Activated naive CD4-positive, alpha-beta T cell treated with anti-CD3 and anti-CD28 coated beads for 36 hours (primary cell): ENCODE data around the gene ACAP1. TPM values are rescaled to one million over a fixed set of nuclear protein-coding genes. Genes with fewer than 3 reads are reported as not detected.
"Not testable (repeated sequence)": the region's sequence is repeated elsewhere in the genome, so short reads cannot be mapped to it uniquely, and the experiment has no call there.

Source experiments
- CTCF ChIA-PET: fragments of 350-600 bp; sonication (Branson Sonifier 250); formaldehyde crosslinking; loops from one replicate; lab custom pipeline; 2021; ENCODE audit warnings: antibody characterized with exemption; lab: Charles Lee
- DNase-seq: peaks from one replicate; pipeline ENCODE4 v3.0.0-alpha.2; 2020
- H3K27ac Mint-ChIP-seq: one replicate; pipeline ENCODE4 v1.8.0; 2021; ENCODE audit warnings: mild to moderate bottlenecking, mixed read lengths
- H3K27me3 Mint-ChIP-seq: one replicate; pipeline ENCODE4 v1.8.0; 2021; ENCODE audit warnings: low read depth, mixed read lengths
- H3K36me3 Mint-ChIP-seq: one replicate; pipeline ENCODE4 v1.8.0; 2021; ENCODE audit warnings: low read depth, mixed read lengths
- H3K4me1 Mint-ChIP-seq: one replicate; pipeline ENCODE4 v1.8.0; 2021; ENCODE audit warnings: low read depth, mixed read lengths
- H3K4me3 Mint-ChIP-seq: one replicate; pipeline ENCODE4 v1.8.0; 2021; ENCODE audit warnings: mild to moderate bottlenecking, moderate library complexity, mixed read lengths
- H3K9me3 Mint-ChIP-seq: one replicate; pipeline ENCODE4 v1.8.0; 2021; ENCODE audit warnings: mixed read lengths
- intact Hi-C: fragments of 100-400 bp; cut with micrococcal nuclease; formaldehyde crosslinking; loops from one replicate; pipeline ENCODE4 v1.15.1; 2023
- total RNA-seq, 2 experiments: library from RNA; stranded (reverse); gene quantifications; one replicate each; pipeline ENCODE4 v1.2.3, GENCODE V29; 2021

ACAP1 gene
- total RNA-seq, 2 experiments from 2014 or later: 309 to 320 TPM

DNA sequence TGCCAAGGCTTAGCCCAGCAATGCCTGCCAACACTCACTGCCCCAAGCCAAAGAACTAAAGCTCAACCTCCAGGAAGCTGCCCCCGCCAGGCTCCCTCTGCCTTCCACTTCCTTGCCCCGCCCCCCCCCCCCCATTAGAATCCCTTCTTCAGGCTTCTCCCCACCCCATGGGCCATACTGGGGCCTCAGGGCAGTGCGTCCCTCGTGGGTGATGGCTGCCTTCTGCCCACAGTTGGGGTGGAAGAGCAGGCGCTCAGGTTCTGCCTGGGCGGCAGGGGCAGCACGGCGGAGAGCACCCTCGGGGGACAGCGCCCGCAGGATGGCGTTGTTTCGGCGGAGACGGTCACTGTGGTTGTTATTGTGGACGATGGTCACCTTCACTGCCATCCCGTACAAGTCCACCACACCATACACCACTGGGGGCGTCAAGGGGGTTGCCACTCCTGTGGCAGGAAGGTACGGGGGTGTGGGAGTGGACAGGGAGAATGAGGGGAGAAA lies 11.2 kb upstream of the ACAP1 start:
- Mint-ChIP-seq H3K4me1 (peaks cover 26% of the 10 kb centered on the region), H3K4me3 (no peak overlapping the region), H3K36me3 (peaks cover 29% of the 10 kb centered on the region), H3K27me3 (no peaks in the 10 kb centered on the region), H3K9me3 (no peaks in the 10 kb centered on the region), H3K27ac (no peak overlapping the region)
- no peak for DNase-seq
- intact Hi-C loops: loop anchor here (5.0 kb wide), 1 partner anchor 362 kb away; the partner anchor contains the start of genes TP53 and WRAP53
- CTCF ChIA-PET: interaction anchor here (0.6 to 5.3 kb wide), 13 partner anchors 10 to 116 kb away, joined by 3 to 42 read pairs (median 3); partner anchors contain the start of genes ACAP1 and GPS2

DNA sequence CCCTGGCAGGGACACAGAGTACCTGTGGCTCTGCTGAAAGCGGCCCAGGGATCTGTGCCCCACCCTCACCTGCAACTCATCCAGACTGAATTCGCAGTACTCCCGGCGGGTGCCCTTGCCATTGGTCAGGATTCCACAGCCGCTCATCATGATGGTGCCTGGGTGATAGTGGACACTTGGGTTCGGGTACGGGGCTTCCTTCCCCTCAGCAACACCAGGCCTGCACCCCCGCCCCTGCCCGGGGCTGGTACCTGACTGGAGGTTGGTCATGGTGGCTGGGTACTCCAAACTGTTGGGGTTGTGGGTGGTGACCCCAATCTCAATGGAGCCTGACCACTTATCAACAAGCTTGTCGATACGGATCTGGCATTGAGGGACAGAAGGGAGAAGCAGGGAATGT lies 10.1 kb upstream of the ACAP1 start:
- no peak for DNase-seq
- no peak overlapping the region for H3K27ac Mint-ChIP-seq
- H3K4me1 Mint-ChIP-seq: peaks cover 35% of the 10 kb centered on the region
- CTCF ChIA-PET: interaction anchor here (0.8 to 5.3 kb wide), 4 partner anchors 10 to 261 kb away, joined by 3 to 42 read pairs (median 5); partner anchors contain the start of gene ACAP1
- H3K9me3 Mint-ChIP-seq: no peaks in the 10 kb centered on the region
- no peak overlapping the region for H3K4me3 Mint-ChIP-seq
- peaks cover 26% of the 10 kb centered on the region for H3K36me3 Mint-ChIP-seq
- intact Hi-C loops: loop anchor here (5.0 kb wide), 1 partner anchor 361 kb away; the partner anchor contains the start of genes TP53 and WRAP53
- no peaks in the 10 kb centered on the region for H3K27me3 Mint-ChIP-seq

DNA sequence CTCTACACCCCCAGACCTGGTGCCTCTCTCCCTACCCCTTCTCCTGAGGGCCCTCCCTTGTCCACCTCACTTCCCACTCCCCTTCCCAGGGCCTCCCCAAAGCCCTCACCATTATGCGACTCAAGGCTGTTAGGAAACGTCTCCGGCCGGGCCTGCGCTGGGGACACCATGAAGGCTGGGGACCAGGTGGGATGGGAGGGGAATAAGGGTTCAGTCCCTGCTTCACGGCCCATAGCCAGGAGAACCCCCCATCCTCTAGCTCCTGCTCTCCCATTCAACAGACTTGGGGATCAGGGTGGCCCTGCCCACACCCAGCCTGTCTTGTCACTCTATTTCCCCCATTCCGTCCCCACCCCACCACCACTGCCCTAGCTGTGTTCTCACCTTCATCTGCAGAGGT lies 9.3 kb upstream of the ACAP1 start:
- H3K4me1 Mint-ChIP-seq: peaks cover 44% of the 10 kb centered on the region
- H3K27ac Mint-ChIP-seq: peak overlapping the region; percentile 11
- no peaks in the 10 kb centered on the region for H3K27me3 Mint-ChIP-seq
- peaks cover 23% of the 10 kb centered on the region for H3K36me3 Mint-ChIP-seq
- no peak for DNase-seq
- intact Hi-C loops: loop anchor here (5.0 kb wide), 1 partner anchor 360 kb away; the partner anchor contains the start of genes TP53 and WRAP53
- CTCF ChIA-PET: interaction anchor here (0.8 to 5.3 kb wide), 6 partner anchors 9 to 260 kb away, joined by 3 to 42 read pairs (median 4); partner anchors contain the start of gene ACAP1
- no peak overlapping the region for H3K4me3 Mint-ChIP-seq
- no peaks in the 10 kb centered on the region for H3K9me3 Mint-ChIP-seq

DNA sequence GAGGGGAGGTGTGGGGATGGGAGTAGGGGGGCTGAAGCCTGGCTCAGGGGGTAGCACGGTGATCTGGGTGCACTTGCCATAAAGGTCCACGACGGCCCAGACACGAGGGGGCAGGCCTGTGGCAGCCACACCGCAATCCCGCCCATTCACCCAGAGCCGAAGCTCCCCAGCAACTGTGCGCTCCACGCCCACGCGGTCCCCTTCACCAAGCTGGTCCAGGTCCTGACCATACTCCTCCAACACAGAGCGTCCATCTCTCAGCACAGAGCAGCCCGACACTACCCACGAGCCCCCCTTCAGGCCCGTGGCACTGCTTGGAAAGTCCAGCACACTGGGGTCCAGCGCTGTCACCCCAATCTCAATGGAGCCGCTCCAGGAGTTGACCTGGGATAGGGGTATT lies 8.8 kb upstream of the ACAP1 start:
- intact Hi-C loops: loop anchor here (5.0 kb wide), 1 partner anchor 360 kb away; the partner anchor contains the start of genes TP53 and WRAP53
- no peak overlapping the region for H3K4me3 Mint-ChIP-seq
- DNase-seq: no peak
- no peaks in the 10 kb centered on the region for H3K27me3 Mint-ChIP-seq
- H3K9me3 Mint-ChIP-seq: no peaks in the 10 kb centered on the region
- H3K4me1 Mint-ChIP-seq: peaks cover 48% of the 10 kb centered on the region
- H3K27ac Mint-ChIP-seq: no peak overlapping the region
- CTCF ChIA-PET: interaction anchor here (0.8 to 5.3 kb wide), 4 partner anchors 8 to 233 kb away, joined by 3 to 42 read pairs (median 4); partner anchors contain the start of gene ACAP1
- H3K36me3 Mint-ChIP-seq: peaks cover 23% of the 10 kb centered on the region

DNA sequence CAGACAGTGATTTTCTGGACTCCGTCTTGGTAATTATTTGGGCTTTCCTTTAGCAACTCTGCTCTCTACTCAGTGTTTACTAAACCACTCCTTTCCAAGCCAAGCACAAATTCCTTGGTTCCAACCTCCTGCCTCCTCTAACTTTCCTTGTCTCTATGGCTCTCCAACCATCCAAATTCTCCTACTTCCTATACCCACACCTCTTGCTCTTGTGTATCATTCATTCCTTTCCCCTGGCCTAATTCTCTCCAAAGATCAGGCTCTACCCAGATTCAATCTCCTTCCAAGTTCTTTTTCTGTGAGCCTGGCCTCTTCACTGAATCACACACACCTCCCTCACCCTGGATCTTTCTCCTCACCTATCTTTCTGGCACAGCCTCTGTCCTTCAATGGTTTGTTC lies 8.3 kb upstream of the ACAP1 start:
- intact Hi-C loops: loop anchor here (5.0 kb wide), 1 partner anchor 359 kb away; the partner anchor contains the start of genes TP53 and WRAP53
- no peak for DNase-seq
- H3K4me1 Mint-ChIP-seq: peaks cover 52% of the 10 kb centered on the region
- H3K27me3 Mint-ChIP-seq: no peaks in the 10 kb centered on the region
- H3K27ac Mint-ChIP-seq: peak overlapping the region; percentile 78
- CTCF ChIA-PET: interaction anchor here (1.6 to 5.3 kb wide), 2 partner anchors 8 to 18 kb away, joined by 4 to 42 read pairs; partner anchors contain the start of gene ACAP1
- H3K4me3 Mint-ChIP-seq: peak overlapping the region; percentile 97
- H3K36me3 Mint-ChIP-seq: peaks cover 22% of the 10 kb centered on the region
- H3K9me3 Mint-ChIP-seq: no peaks in the 10 kb centered on the region

DNA sequence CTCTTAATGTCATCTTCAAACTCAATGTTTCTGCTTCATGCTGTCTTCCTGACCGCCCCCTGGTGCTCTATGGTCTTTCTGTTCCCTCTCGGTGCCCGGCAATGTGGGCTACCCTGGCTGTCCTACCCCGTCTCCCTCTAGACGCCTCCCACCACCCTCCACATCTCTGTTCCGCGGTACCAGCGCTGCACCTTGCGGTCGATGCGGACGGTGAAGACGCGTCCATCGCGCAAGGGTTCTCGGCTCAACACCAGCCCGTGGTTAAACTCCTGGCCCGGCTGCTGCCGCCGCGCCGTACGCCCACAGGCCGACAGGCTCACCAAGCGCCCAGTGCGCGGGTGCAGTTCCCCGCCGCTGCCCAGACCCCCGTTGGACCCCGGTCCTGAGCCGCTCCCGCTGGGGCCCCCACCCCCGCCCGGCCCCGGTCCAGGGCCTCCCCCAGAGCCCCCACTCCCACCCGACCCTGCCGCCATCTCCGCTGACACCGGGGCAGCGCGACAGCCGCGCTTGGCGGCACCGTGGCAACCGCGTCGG lies 7.4 kb upstream of the ACAP1 start, which contains the start of gene NEURL4:
NEURL4 (minus strand) TSS at position 496 of the 534 bp plus-strand sequence; CDS start at position 473, 23 bp downstream.
- no peaks in the 10 kb centered on the region for H3K9me3 Mint-ChIP-seq
- peaks cover 15% of the 10 kb centered on the region for H3K36me3 Mint-ChIP-seq
- H3K27ac Mint-ChIP-seq: peak within 1 kb of the TSS; percentile 91
- H3K27me3 Mint-ChIP-seq: no peaks in the 10 kb centered on the region
- CTCF ChIA-PET: interaction anchor here (1.0 to 1.7 kb wide), 7 partner anchors 9 to 358 kb away, joined by 3 to 8 read pairs (median 4); partner anchors contain the start of genes SLC2A4, TMEM95 and TP53
- H3K4me3 Mint-ChIP-seq: peak within 1 kb of the TSS; percentile 97
- DNase-seq: peak; percentile 31
- peaks cover 56% of the 10 kb centered on the region for H3K4me1 Mint-ChIP-seq
- intact Hi-C loops: loop anchor here (1.0 to 5.0 kb wide), 5 partner anchors 22 to 358 kb away; partner anchors contain the start of genes EIF5A, TMEM256, TP53 and WRAP53

DNA sequence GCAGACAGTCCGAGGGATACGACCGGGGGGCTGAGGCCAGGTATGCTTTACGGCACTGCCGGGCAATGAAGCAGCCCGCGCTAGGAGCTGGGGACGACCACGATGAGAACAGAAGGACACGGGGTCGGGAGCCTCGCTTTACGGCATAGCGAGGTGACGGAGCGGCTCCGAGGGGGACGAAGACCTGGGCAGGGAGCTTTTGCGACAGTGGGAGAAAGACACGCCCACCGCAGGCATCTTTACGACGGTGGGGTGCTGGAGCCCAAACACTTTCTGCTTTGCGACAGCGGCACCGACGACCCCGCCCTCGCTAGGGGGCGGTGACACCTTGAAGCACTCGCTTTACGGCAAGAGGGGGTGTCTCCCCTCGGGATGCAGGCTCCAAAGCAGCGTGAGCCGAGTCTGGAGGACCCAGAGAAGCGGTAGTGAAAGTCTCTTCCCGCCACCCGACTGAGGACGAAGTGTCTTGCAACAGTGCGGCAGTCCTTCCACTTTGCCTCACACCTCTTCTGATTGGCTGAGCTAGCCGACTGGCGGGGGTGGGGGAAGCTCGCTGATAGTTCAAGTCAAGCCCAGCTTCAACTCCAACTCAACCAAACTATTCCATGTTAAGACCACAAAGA lies 6.8 kb upstream of the ACAP1 start:
- H3K27me3 Mint-ChIP-seq: no peaks in the 10 kb centered on the region
- peak overlapping the region; percentile 97 for H3K4me3 Mint-ChIP-seq
- DNase-seq: peak; percentile 98
- H3K4me1 Mint-ChIP-seq: peaks cover 54% of the 10 kb centered on the region
- H3K27ac Mint-ChIP-seq: peak overlapping the region; percentile 91
- CTCF ChIA-PET: interaction anchor here (0.6 to 1.7 kb wide), 13 partner anchors 8 to 357 kb away, joined by 3 to 8 read pairs (median 4); partner anchors contain the start of genes SLC2A4, TMEM95 and TP53
- intact Hi-C loops: loop anchor here (1.0 to 5.0 kb wide), 5 partner anchors 22 to 358 kb away; partner anchors contain the start of genes EIF5A, TMEM256, TP53 and WRAP53
- no peaks in the 10 kb centered on the region for H3K9me3 Mint-ChIP-seq
- H3K36me3 Mint-ChIP-seq: peaks cover 9% of the 10 kb centered on the region

DNA sequence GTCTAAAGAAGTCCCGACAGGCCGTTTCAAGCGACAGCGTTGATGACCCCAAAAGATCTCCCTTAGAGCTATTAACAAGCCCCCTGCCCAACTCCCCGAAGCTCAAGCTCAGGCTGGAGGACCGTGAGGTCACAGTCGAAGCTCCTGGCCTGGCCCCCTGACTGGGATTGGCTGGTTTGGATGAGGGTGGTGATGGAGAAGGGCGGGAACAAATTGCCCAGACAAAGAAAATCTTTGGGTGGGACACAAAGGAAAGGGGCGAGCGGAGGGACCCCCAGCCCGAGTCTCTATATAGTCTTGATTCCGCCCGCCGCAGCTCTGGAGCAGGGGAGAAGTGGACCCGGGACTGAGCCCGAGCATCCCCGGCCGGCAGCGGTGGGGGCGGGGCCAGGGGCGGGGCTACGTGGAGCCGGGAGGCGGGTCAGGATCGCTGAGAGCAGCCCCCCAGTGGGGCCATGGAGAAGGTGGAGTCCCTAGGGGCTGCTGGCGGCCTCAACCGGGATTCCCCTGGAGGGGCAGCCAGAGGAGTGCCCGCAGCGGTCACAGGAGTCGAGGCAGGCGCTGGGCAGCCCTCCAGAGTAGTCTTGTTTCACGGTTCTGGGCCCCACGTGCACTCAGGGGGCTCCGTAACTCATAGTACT lies 6.2 kb upstream of the ACAP1 start:
- peak overlapping the region; percentile 97 for H3K4me3 Mint-ChIP-seq
- peaks cover 60% of the 10 kb centered on the region for H3K4me1 Mint-ChIP-seq
- peak overlapping the region; percentile 91 for H3K27ac Mint-ChIP-seq
- no peaks in the 10 kb centered on the region for H3K27me3 Mint-ChIP-seq
- H3K36me3 Mint-ChIP-seq: peaks cover 7% of the 10 kb centered on the region
- intact Hi-C loops: loop anchor here (1.0 to 10.0 kb wide), 7 partner anchors 23 to 515 kb away; partner anchors contain the start of genes EIF5A, POLR2A, SLC35G6 and TMEM256
- CTCF ChIA-PET: interaction anchor here (0.6 to 1.7 kb wide), 12 partner anchors 7 to 357 kb away, joined by 3 to 8 read pairs (median 4); partner anchors contain the start of genes SLC2A4, TMEM95 and TP53
- peak; percentile 87 for DNase-seq
- H3K9me3 Mint-ChIP-seq: no peaks in the 10 kb centered on the region

DNA sequence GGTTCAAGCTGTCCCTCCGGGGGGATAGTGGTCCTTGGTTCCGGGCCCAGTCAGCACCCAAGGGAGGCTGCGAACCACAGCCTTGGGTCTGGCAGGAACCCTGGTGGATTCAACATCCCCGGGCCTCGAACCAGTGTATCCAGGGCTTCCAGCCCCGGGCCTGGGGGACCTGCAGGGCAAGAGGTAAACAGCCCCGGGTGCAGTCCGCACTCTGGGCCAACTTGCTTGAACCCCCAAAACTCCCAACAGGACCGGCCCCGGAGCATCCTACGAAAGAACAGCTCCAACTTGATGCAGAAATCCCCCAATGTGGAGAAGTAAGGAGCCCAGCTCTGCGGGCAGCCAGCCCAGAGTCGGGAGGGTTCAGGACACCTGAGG lies 5.7 kb upstream of the ACAP1 start:
- Mint-ChIP-seq H3K4me1 (peaks cover 65% of the 10 kb centered on the region), H3K27me3 (no peaks in the 10 kb centered on the region), H3K4me3 (peak overlapping the region; percentile 97), H3K36me3 (peaks cover 5% of the 10 kb centered on the region), H3K27ac (peak overlapping the region; percentile 91), H3K9me3 (no peaks in the 10 kb centered on the region)
- intact Hi-C loops: loop anchor here (5.0 to 10.0 kb wide), 2 partner anchors 152 to 514 kb away; partner anchors contain the start of genes POLR2A and SLC35G6
- no peak for DNase-seq
- CTCF ChIA-PET: interaction anchor here (1.2 to 1.7 kb wide), 4 partner anchors 15 to 20 kb away, joined by 3 to 8 read pairs (median 4); no protein-coding TSS in a partner anchor

DNA sequence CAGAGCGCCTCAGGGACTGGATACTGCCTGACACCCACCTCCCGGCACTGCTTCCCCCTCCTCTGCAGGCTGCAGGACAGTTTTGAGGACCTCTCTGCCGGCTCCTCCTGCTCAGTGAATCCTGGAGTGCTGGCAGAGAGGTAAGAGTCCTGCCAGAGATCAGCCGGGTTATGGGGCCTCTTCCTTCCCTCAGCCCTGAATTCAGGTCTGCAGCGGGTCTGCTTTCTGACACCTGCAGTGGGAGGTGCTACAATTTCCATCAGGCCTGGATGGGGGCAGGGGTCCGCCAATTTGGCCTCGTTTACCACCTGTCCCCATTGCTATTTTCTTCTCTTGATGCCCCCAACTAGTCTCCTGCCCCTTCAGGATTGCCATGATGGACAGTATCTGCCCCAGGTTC lies 4.2 kb upstream of the ACAP1 start:
- CTCF ChIA-PET: interaction anchor here (1.7 kb wide), 1 partner anchor 14 kb away, joined by 3 read pairs; no protein-coding TSS in a partner anchor
- Mint-ChIP-seq H3K27ac (peak overlapping the region; percentile 85), H3K9me3 (no peaks in the 10 kb centered on the region), H3K4me3 (peak overlapping the region; percentile 63), H3K4me1 (peaks cover 70% of the 10 kb centered on the region), H3K27me3 (no peaks in the 10 kb centered on the region), H3K36me3 (peaks cover 4% of the 10 kb centered on the region)
- intact Hi-C loops: loop anchor here (5.0 to 10.0 kb wide), 2 partner anchors 150 to 513 kb away; partner anchors contain the start of genes POLR2A and SLC35G6
- DNase-seq: no peak

DNA sequence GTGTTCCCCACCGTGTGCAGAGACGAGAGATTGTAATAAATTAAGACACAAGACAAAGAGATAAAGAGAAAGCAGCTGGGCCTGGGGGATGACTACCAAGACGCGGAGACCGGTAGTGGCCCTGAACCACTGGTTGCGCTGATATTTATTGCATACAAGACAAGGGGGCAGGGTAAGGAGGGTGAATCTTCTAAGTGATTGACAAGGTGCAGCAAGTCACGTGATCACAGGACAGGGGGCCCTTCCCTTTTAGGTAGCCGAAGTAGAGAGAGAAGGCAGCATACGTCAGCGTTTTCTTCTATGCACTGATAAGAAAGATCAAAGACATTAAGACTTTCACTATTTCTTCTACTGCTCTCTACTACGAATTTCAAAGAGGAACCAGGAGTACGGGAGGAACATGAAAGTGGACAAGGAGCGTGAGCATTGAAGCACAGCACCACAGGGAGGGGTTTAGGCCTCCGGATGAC lies 3.7 kb upstream of the ACAP1 start:
- H3K4me1 Mint-ChIP-seq: peaks cover 70% of the 10 kb centered on the region
- intact Hi-C loops: loop anchor here (5.0 to 10.0 kb wide), 2 partner anchors 150 to 512 kb away; partner anchors contain the start of genes POLR2A and SLC35G6
- H3K4me3 Mint-ChIP-seq: peak overlapping the region; percentile 63
- CTCF ChIA-PET, H3K9me3 Mint-ChIP-seq, H3K36me3 Mint-ChIP-seq, H3K27me3 Mint-ChIP-seq: not testable (repeated sequence)
- H3K27ac Mint-ChIP-seq: peak overlapping the region; percentile 85
- peak; percentile 72 for DNase-seq
